MM.1S (cell line): ENCODE measurements around the gene COL13A1.
A peak's percentile ranks its signal among the peaks of the same experiment; 100 is the strongest.

Source experiments
- DNase-seq: peaks from one replicate; pipeline ENCODE4 v3.0.0-alpha.2; 2015
- H2AFZ ChIP-seq: fragments of 300-600 bp; sonication (generic); 2 replicates; pipeline ENCODE4 v1.6.0; 2016; ENCODE audit warnings: antibody characterized with exemption, low read length
- H3F3A ChIP-seq: fragments of 300-600 bp; sonication (generic); 2 replicates; pipeline ENCODE4 v1.6.1; 2016; ENCODE audit warnings: mild to moderate bottlenecking, antibody characterized with exemption, low read length, moderate library complexity, mixed read lengths; ENCODE audit not compliant: insufficient read depth
- H3K27ac ChIP-seq: fragments of 300-600 bp; sonication (generic); 2 replicates; pipeline ENCODE4 v1.5.1; 2016; ENCODE audit warnings: mild to moderate bottlenecking, low read length
- H3K27me3 ChIP-seq: fragments of 300-600 bp; sonication (generic); replicated peaks from 2 replicates; pipeline ENCODE4 v1.6.0; 2016; ENCODE audit warnings: low read length; ENCODE audit not compliant: insufficient read depth
- H3K36me3 ChIP-seq: fragments of 300-600 bp; sonication (generic); replicated peaks from 2 replicates; pipeline ENCODE4 v1.6.1; 2016; ENCODE audit warnings: mild to moderate bottlenecking, low read length, mixed read lengths; ENCODE audit not compliant: insufficient read depth
- H3K4me1 ChIP-seq: fragments of 300-600 bp; sonication (generic); 2 replicates; pipeline ENCODE4 v1.6.1; 2016; ENCODE audit warnings: low read length, mixed read lengths
- H3K4me2 ChIP-seq: fragments of 300-600 bp; sonication (generic); 2 replicates; pipeline ENCODE4 v1.6.0; 2016; ENCODE audit warnings: low read depth, low read length
- H3K4me3 ChIP-seq: fragments of 300-600 bp; sonication (generic); 2 replicates; pipeline ENCODE4 v1.5.1; 2016; ENCODE audit warnings: low read length, mixed read lengths
- H3K79me2 ChIP-seq: fragments of 300-600 bp; sonication (generic); 2 replicates; pipeline ENCODE4 v1.6.1; 2016; ENCODE audit warnings: mixed run types, low read length, mixed read lengths
- H3K9ac ChIP-seq: fragments of 300-600 bp; sonication (generic); 2 replicates; pipeline ENCODE4 v1.6.1; 2016; ENCODE audit warnings: low read length, mixed read lengths
- H3K9me2 ChIP-seq: fragments of 300-600 bp; sonication (generic); replicated peaks from 2 replicates; pipeline ENCODE4 v1.6.1; 2016; ENCODE audit warnings: mild to moderate bottlenecking, low read length, mixed read lengths; ENCODE audit not compliant: insufficient read depth
- H3K9me3 ChIP-seq: fragments of 300-600 bp; sonication (generic); replicated peaks from 2 replicates; pipeline ENCODE4 v1.6.1; 2016; ENCODE audit warnings: mild to moderate bottlenecking, low read length, mixed read lengths; ENCODE audit not compliant: insufficient read depth
- H4K20me1 ChIP-seq: fragments of 300-600 bp; sonication (generic); 2 replicates; pipeline ENCODE4 v1.6.1; 2016; ENCODE audit warnings: mild to moderate bottlenecking, low read length, moderate library complexity, mixed read lengths; ENCODE audit not compliant: insufficient read depth
- CTCF ChIP-seq: fragments of 300-600 bp; sonication (generic); IDR thresholded peaks from 2 replicates; pipeline ENCODE4 v1.5.1; 2016; ENCODE audit warnings: antibody characterized with exemption, low read length, mixed read lengths
- EZH2 ChIP-seq: fragments of 300-600 bp; sonication (generic); optimal IDR thresholded peaks from 2 replicates; pipeline ENCODE3; 2017; ENCODE audit warnings: low read depth, mild to moderate bottlenecking, antibody characterized with exemption, low read length, mixed read lengths
- EZH2phosphoT487 ChIP-seq: fragments of 300-600 bp; sonication (generic); IDR thresholded peaks from 2 replicates; pipeline ENCODE4 v1.6.1; 2018; ENCODE audit warnings: antibody characterized with exemption, low read length

COL13A1 gene

DNA sequence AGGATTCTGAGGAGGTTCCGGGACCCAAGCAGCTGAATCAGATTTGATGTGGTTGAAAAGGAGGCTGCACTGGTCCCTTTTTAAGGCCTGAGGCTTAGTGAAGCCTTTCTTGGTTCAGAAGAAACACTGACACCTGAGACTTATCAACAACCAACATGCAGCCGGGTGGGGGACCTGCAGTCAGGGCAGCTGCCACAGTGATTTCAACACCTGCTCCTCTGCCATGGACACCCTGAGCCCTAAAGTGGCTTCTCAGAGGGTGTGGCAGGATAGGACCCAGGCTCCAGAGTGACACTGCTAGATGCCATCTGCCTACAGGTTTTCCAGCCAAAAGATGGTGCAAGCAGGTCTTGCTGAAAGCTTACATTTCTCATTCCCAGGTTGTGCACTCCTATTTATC is 99.3 kb downstream of the COL13A1 start:
- no peak overlapping the region for H3K9ac ChIP-seq
- H3K4me1 ChIP-seq, result no peaks in the 10 kb centered on the region
- H3K36me3 ChIP-seq, result no peaks in the 10 kb centered on the region
- TF ChIP-seq CTCF, result no peak
- TF ChIP-seq EZH2phosphoT487, result no peak
- no peak for TF ChIP-seq EZH2
- H4K20me1 ChIP-seq, result no peaks in the 10 kb centered on the region
- no peaks in the 10 kb centered on the region for H3K9me2 ChIP-seq
- H3K27ac ChIP-seq, result no peak overlapping the region
- H3K9me3 ChIP-seq, result no peaks in the 10 kb centered on the region
- H3K79me2 ChIP-seq, result no peaks in the 10 kb centered on the region
- H3K27me3 ChIP-seq, result peaks cover 54% of the 10 kb centered on the region
- no peak for DNase-seq
- H3K4me2 ChIP-seq, result no peak overlapping the region
- H2AFZ ChIP-seq, result no peak overlapping the region
- no peak overlapping the region for H3K4me3 ChIP-seq
- no peaks in the 10 kb centered on the region for H3F3A ChIP-seq

DNA sequence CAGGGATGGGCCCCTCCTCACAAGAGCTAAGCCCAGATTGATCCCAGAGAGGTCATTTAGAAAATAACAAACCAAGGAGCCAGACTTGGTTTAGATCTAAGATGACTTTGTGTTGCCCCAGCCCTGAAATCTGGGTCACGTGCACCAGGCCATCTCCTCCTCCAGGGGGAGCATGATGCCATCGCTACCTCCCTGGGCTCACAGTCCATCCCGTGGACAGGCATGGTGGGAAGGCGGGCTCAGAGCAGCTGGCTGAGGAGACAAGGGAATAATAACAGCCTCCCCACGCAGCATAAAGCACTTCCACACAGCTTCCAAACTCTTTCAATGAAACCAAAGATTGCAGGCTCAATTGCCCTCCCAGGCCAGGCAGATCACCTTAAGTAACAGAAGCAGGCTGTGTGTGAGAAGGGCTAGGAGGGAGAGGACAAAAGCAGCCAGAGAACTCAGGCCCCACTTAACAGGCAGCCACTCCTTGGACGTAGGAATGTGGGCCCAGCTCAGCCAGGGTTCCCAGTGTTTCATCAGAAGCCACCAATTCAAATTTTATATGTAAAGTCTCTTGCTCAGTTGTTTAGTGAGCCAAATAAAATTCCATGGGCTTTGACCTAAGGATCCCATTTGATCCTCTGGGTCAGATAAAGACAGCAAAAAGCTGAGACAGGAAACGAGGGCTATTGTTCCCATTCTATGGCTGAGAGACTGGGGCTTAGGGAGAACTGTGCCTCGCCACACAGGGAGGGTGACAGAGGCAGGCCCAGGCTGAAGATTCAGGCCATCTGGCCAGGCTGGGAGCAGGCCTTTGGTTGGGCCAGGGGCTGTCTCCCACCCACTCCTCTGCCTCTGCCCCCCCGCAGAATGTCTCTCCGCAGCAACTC is 100.2 kb downstream of the COL13A1 start:
- no peak overlapping the region for H3K4me3 ChIP-seq
- no peak overlapping the region for H2AFZ ChIP-seq
- H3F3A ChIP-seq, result no peaks in the 10 kb centered on the region
- H3K9me3 ChIP-seq, result no peaks in the 10 kb centered on the region
- peaks cover 48% of the 10 kb centered on the region for H3K27me3 ChIP-seq
- no peaks in the 10 kb centered on the region for H3K9me2 ChIP-seq
- H4K20me1 ChIP-seq, result no peaks in the 10 kb centered on the region
- H3K36me3 ChIP-seq, result no peaks in the 10 kb centered on the region
- H3K9ac ChIP-seq, result no peak overlapping the region
- no peak overlapping the region for H3K27ac ChIP-seq
- no peaks in the 10 kb centered on the region for H3K79me2 ChIP-seq
- TF ChIP-seq EZH2 (no peak), EZH2phosphoT487 (no peak), CTCF (peak; percentile 53)
- no peak for DNase-seq
- H3K4me2 ChIP-seq, result no peak overlapping the region
- no peaks in the 10 kb centered on the region for H3K4me1 ChIP-seq

- Histone ChIP-seq H3K79me2 (no peaks in the 10 kb centered on the region), H3K4me3 (no peak overlapping the region), H2AFZ (no peak overlapping the region), H3K9ac (no peak overlapping the region), H3K9me3 (no peaks in the 10 kb centered on the region), H3K4me2 (no peak overlapping the region), H3K4me1 (no peaks in the 10 kb centered on the region), H3K36me3 (no peaks in the 10 kb centered on the region), H3F3A (no peaks in the 10 kb centered on the region), H3K27me3 (peaks cover 36% of the 10 kb centered on the region), H3K27ac (no peak overlapping the region), H3K9me2 (no peaks in the 10 kb centered on the region), H4K20me1 (no peaks in the 10 kb centered on the region)
- TF ChIP-seq EZH2phosphoT487, result no peak
- TF ChIP-seq CTCF, result no peak
- no peak for TF ChIP-seq EZH2
- DNase-seq, result no peak
These were observed 101.3 kb downstream of the COL13A1 start for GRCh38 chr10:69902835-69903535.
